Brain microvascular endothelial cell (primary cell): ENCODE measurements around the gene A2ML1.

Experiments used
- DNase-seq: peaks from one replicate; pipeline ENCODE4 v3.0.0-alpha.2; 2020
- H3K27ac ChIP-seq: fragments of 250-450 bp; sonication (Bioruptor Pico); 2 replicates; pipeline ENCODE4 v1.5.1; 2020; ENCODE audit warnings: mild to moderate bottlenecking, moderate library complexity
- H3K27me3 ChIP-seq: fragments of 250-450 bp; sonication (Bioruptor Pico); replicated peaks from 2 replicates; pipeline ENCODE4 v1.5.1; 2020; ENCODE audit warnings: mild to moderate bottlenecking
- H3K36me3 ChIP-seq: fragments of 250-450 bp; sonication (Bioruptor Pico); replicated peaks from 2 replicates; pipeline ENCODE4 v1.5.1; 2020; ENCODE audit warnings: mild to moderate bottlenecking
- H3K4me3 ChIP-seq: 2 replicates; pipeline ENCODE4 v1.5.1; 2011; ENCODE audit warnings: low read depth, mild to moderate bottlenecking, control low read depth, low read length, moderate library complexity
- in situ Hi-C: cut with HindIII; loops from 2 replicates; pipeline ENCODE4 v1.10.0; 2017; ENCODE audit warnings: low sequenced_read_pairs, low pct_ligation_motif_present
- TF ChIP-seq, protein P1 (sequence below): IDR thresholded peaks from 2 replicates; pipeline ENCODE4 v1.5.1; 2011; ENCODE audit warnings: low read depth, mild to moderate bottlenecking, moderate library complexity, low read length, control low read depth, inconsistent platforms; ENCODE audit errors: missing control alignments

A2ML1 gene

DNA sequence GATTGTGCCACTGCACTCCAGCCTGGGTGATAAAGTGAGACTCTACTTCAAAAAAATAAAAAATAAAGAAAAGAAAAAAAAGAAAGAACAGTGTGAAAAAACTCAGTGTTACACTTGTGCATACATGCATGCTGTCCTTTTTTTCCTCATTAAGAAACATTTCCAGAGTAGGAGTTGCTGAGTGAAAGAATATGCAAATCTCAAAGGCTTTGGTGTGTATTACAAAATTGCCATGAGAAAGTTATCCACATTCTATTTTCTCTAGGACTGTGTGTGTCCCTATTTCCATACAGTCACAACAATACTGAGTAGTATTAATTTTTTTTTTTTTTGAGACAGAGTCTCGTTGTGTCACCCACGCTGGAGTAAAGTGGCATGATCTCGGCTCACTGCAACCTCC lies 830 bp upstream of the A2ML1 start:
- in situ Hi-C loops = no loop called here
- Histone ChIP-seq H3K4me3 (no peak overlapping the region), H3K27me3 (no peaks in the 10 kb centered on the region)

GRCh38 chr12:8823565-8824300 lies 1.3 kb downstream of the A2ML1 start:
- H3K27me3 ChIP-seq = no peaks in the 10 kb centered on the region
- in situ Hi-C loops = no loop called here
- TF ChIP-seq, protein P1, sequence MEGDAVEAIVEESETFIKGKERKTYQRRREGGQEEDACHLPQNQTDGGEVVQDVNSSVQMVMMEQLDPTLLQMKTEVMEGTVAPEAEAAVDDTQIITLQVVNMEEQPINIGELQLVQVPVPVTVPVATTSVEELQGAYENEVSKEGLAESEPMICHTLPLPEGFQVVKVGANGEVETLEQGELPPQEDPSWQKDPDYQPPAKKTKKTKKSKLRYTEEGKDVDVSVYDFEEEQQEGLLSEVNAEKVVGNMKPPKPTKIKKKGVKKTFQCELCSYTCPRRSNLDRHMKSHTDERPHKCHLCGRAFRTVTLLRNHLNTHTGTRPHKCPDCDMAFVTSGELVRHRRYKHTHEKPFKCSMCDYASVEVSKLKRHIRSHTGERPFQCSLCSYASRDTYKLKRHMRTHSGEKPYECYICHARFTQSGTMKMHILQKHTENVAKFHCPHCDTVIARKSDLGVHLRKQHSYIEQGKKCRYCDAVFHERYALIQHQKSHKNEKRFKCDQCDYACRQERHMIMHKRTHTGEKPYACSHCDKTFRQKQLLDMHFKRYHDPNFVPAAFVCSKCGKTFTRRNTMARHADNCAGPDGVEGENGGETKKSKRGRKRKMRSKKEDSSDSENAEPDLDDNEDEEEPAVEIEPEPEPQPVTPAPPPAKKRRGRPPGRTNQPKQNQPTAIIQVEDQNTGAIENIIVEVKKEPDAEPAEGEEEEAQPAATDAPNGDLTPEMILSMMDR = peak; percentile 56
- no peak for DNase-seq
- no peak overlapping the region for H3K4me3 ChIP-seq
- no peaks in the 10 kb centered on the region for H3K36me3 ChIP-seq
- no peak overlapping the region for H3K27ac ChIP-seq

More for the DNA sequence above, 830 bp upstream of the A2ML1 start:
- no peak for DNase-seq
- TF ChIP-seq, protein P1 = no peak
- H3K36me3 ChIP-seq = no peaks in the 10 kb centered on the region
- no peak overlapping the region for H3K27ac ChIP-seq

GRCh38 chr12:8827551-8828256 lies 5.3 kb downstream of the A2ML1 start:
- H3K27ac ChIP-seq = no peak overlapping the region

DNA sequence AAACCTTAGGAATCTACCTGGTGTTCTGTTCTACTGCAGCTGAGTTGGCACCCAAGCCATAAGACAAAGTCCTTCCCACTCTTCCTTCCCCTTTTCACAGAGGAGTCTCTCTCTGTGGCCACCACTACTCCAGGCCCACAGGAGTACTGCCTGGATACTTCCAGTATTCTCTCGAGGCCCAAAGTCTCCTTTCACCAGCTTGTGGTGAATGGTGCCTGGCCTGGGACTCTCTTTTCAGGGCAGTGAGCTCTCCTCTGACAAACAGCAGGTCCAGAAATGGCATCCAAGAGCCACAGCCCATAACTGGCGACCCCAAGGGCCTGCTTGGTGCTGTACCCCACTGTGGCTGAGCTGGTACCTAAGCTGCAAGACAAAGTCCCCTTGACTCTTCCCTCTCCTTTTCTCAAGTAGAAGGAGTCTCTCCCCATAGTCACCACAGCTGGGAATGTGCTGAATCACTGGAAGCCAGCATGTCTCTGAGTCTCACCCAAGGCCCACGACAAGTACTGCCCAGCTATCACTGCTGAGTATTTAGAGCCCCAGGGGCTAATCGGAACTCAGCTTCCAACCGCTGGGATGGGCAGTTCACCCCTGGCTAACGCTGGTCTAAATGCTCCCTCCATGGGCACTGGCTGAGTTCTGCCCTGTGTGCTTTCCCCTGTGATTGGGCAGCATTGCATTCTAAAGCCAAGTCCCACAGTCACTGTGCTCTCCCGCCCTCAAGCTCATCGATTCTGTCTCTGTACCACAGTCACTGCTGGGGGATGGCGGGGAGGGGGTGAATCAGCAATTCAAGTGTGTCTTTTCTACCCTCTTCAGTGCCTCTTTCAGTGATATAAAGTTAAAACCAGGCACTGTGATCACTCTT lies 6.1 kb downstream of the A2ML1 start:
- Histone ChIP-seq H3K27me3 (no peaks in the 10 kb centered on the region), H3K4me3 (no peak overlapping the region), H3K27ac (no peak overlapping the region), H3K36me3 (no peaks in the 10 kb centered on the region)
- TF ChIP-seq, protein P1 = no peak
- in situ Hi-C loops = no loop called here
- no peak for DNase-seq

More at GRCh38 chr12:8827551-8828256, 5.3 kb downstream of the A2ML1 start:
- H3K4me3 ChIP-seq = no peak overlapping the region
- DNase-seq = no peak
- H3K27me3 ChIP-seq = no peaks in the 10 kb centered on the region
- in situ Hi-C loops = no loop called here
- no peaks in the 10 kb centered on the region for H3K36me3 ChIP-seq
- TF ChIP-seq, protein P1 = no peak

DNA sequence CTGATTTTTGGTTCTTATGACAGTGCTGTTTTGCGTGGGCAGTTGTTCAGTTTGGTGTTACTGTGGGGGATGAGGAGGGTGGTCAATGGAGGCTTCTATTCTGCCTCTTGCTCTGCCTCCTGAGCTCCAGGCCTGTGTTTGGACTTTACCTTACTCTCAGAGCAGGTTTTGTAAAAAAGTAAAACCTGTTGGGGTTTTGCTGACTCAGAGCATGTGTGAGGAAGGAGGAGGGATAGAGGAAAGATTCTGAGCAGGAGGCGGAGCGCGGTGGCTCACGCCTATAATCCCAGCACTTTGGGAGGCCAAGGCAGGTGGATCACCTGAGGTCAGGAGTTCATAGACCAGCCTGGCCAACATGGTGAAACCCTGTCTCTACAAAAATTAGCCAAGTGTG lies 6.7 kb downstream of the A2ML1 start:
- H3K4me3 ChIP-seq = no peak overlapping the region
- in situ Hi-C loops = no loop called here
- no peaks in the 10 kb centered on the region for H3K27me3 ChIP-seq
- DNase-seq = no peak
- TF ChIP-seq, protein P1 = no peak
- no peaks in the 10 kb centered on the region for H3K36me3 ChIP-seq
- H3K27ac ChIP-seq = no peak overlapping the region
